NCI-H1092 (cell line): ENCODE results near the gene ZHX3.
A peak's percentile ranks its signal among the peaks of the same experiment; 100 is the strongest.

ENCODE experiments used
- DNase-seq: peaks from one replicate; lab custom pipeline; 2025; lab: John Stamatoyannopoulos, UW

The ZHX3 gene

GRCh38 chr20:41224281-41224680 is 93.2 kb downstream of the ZHX3 start:
- DNase-seq: no peak

DNA sequence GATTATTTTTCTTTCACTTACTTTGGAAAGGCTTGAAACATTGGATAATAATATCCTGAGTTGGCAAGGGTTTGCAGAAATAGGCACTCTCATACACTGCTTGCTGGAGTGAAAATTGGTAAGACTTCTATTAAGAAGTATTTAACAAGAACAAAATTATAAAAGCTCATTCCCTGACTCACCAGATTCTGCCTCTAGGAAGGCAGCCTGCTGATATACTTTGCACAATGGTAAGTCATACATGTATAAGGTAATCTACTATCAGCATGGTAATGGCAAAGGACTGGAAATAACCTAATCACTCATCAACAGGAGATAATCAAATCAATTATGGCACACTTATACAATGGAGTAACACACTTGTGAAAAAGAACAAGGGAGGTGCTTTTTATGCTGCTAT is 94.4 kb downstream of the ZHX3 start:
- DNase-seq: no peak

DNA sequence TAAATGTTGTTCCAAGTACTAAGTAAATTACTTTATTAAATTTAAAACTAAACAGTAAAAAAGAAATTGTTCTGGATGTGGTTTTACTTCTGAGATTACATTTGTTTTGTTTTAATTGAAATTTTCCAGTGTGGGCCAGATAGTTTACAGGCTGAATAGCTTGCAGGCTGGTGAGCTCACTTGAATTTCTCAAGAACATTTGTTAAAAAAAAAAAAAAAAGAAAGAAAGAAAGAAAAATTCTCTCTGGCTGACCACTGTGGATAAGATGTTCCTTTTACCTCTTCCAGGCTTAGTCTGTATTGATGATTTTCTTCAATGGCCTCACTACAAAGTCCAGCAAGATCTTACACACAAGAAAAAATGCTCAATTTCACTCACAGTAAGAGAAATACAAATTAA is 94.8 kb downstream of the ZHX3 start:
- no peak for DNase-seq

DNA sequence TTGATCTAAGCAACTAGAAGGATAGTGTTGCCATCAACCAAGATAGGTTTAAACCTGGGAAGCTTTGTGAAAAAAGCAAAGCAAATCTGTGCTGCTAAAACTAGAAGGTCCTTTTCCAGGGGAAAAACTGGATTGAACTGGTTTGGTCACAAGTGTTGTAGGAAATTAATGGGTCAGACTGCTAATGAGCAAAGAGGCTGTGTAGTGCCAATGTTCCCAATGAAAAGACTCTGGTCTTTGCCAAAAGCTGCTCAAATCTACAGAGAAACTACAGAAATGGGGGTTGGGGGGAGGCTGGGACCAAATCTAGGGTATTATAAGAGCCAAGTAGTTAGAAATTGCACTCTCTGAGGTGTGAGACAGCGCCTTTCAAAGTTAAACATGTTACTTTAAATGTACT is 95.2 kb downstream of the ZHX3 start:
- no peak for DNase-seq

- DNase-seq: no peak
These were observed 95.8 kb downstream of the ZHX3 start for GRCh38 chr20:41221614-41222218.

- no peak for DNase-seq
These were observed 97.7 kb downstream of the ZHX3 start for GRCh38 chr20:41219824-41220223.

DNA sequence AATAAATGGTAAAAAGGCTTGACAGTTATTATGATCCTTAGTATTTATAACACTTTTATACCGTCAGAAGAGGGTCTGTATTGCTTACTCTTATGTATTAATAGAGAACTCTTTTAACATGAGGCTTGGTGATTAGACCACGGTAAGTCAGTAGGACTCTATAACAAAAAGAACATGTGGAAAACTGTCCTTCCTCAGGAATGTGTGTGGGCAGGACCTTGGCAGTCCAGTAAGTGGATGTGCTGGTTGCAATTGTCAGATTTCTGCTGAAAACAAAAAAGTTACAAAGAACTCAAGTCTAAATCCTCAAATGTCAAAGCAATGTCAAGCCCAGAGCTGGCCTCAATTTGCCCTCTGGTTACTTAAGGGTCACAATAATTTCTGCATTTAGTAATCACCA is 99.1 kb downstream of the ZHX3 start:
- no peak for DNase-seq

- DNase-seq: no peak
These were observed 100.1 kb downstream of the ZHX3 start for GRCh38 chr20:41217422-41217821.

GRCh38 chr20:41214666-41215065 is 102.9 kb downstream of the ZHX3 start:
- no peak for DNase-seq

DNA sequence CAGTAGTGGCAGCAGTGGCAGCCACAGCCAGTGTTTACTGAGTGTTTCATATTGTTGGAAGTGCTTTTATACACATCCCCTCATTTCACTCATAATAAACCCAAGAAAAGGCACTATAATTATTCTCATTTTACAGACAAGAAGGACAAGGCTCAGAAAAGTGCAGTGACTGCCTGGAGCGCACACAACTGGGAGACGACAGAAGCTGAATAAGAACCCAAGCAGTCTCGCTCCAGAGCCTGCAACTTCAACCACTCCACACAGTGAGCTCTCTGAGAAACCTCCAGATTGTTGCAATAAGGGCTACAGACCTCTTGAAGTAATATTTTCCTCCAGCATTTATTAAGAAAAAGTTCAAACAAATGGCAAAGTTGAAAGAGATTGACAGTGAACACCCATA is 103.3 kb downstream of the ZHX3 start:
- DNase-seq: no peak

- peak; percentile 79 for DNase-seq
These were observed 104.2 kb downstream of the ZHX3 start for GRCh38 chr20:41213150-41213820.

GRCh38 chr20:41205313-41205712 is 112.2 kb downstream of the ZHX3 start:
- DNase-seq: no peak

DNA sequence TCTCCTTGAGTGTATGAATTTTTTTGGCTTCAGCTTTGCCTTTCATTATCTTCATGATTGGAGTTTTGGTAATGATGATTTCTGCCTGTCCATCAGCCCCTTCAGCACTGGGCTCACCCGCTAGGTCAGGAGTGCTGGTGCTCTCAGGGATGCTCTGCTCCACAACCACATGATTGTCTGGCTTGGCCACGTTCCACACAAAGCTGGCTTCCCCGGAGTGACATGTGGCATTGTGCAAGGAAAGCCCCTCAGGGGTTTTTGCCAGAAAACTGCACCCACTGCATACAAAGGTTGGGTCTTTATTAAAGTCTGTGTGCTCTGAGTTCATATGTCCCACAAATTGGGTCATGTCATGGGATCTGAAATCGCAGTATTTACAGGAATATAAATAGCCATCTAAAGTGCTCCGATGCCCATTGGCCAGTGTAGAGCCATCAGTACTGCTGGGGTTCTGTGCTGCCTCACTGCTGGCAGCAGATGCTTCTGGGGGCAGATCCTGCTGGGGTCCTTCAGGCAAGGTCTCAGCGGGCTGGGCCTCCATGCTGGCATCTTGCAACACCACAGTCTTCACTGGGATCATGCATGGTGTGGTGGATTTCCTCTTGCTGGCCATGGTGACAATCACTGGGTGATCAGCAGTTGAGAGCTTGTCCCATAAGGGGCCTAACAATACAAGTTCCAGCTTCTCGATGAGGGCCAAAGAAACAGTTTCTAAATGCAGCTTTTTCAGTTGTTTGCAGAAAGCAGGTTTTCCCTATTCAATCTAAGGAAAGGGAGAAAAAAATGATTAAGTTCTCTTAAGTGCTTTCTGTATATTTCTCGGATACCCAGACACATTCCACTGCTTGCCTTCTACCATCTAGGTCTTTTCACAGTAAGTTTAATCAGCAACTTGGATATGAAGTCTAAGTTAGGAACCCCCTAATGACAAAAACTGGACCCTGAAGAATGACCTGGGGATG is 112.9 kb downstream of the ZHX3 start:
- no peak for DNase-seq

GRCh38 chr20:41203660-41204059 is 113.9 kb downstream of the ZHX3 start:
- no peak for DNase-seq

- no peak for DNase-seq
These were observed 115.1 kb downstream of the ZHX3 start for GRCh38 chr20:41202426-41202825.

- DNase-seq: no peak
These were observed 115.8 kb downstream of the ZHX3 start for GRCh38 chr20:41201760-41202159.

DNA sequence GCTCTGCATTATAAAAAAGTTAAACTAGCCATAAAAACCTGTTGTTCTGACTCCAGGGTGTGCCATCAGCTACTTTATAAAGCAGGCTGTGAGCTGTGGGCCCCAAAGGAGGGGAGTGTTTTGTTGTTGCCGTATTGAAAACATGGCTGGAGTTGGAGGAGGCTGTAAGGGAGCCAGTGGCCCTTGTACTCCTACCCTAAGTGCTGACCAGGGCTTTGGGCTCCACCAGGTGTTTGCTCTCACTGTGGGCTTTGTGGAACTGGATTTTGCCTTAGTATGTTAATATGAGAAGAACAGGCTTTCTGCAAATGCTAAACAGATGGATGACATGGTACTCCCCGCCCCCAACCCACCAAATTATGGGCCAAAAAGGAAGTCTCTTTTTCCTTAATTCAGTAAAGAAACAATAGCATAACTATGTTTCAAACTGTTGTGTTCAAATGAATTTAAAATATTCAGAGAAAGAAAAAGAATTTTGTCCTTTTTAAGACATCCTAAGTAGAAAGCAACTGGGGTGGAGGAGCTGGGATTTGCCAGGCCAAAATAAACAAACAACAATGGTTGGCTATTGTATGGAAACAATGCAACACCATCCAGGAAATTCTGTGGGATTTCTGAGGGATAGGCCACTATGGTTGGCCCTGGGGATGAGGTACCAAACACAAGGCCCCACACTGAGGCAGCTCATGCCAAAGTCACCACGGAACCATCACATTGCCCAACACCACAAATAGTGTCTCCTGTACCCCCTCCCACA is 116.9 kb downstream of the ZHX3 start:
- no peak for DNase-seq

- DNase-seq: no peak
These were observed 119.1 kb downstream of the ZHX3 start for GRCh38 chr20:41198443-41198842.

- no peak for DNase-seq
These were observed 120.8 kb downstream of the ZHX3 start for GRCh38 chr20:41196653-41197225.

DNA sequence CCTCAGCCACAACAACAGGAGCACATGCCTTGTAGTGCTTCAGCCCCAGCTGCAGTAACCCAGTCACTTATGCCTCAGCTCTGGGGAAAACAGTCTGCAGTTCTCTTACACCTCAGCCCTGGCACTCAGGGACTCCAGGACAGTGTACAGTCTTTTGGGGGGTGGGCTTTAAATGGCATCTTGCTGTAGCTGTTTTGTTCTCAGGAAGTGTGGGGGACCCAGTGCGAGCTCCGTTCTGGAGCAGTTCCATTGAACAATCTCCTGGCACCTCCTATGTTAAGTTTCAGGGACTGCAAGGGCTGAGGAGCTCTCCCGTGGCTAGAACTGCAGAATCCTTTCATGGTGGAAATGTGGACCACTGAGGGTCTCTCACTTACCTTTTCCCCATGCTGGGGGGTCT is 125.0 kb downstream of the ZHX3 start:
- DNase-seq: no peak

- DNase-seq: no peak
These were observed 125.7 kb downstream of the ZHX3 start for GRCh38 chr20:41191562-41192500.
